GM18499 (cell line): ENCODE measurements around the gene FBXL14.
"Not testable (repeated sequence)": the region's sequence is repeated elsewhere in the genome, so short reads cannot be mapped to it uniquely, and the experiment has no call there.

Experiments
- ATAC-seq: cut with Tn5 transposase; IDR thresholded peaks from one replicate; pipeline ENCODE4 v1.9.1; 2021; ENCODE audit warnings: moderate number of reproducible peaks; ENCODE audit not compliant: insufficient read depth, unreplicated experiment

FBXL14 gene

DNA sequence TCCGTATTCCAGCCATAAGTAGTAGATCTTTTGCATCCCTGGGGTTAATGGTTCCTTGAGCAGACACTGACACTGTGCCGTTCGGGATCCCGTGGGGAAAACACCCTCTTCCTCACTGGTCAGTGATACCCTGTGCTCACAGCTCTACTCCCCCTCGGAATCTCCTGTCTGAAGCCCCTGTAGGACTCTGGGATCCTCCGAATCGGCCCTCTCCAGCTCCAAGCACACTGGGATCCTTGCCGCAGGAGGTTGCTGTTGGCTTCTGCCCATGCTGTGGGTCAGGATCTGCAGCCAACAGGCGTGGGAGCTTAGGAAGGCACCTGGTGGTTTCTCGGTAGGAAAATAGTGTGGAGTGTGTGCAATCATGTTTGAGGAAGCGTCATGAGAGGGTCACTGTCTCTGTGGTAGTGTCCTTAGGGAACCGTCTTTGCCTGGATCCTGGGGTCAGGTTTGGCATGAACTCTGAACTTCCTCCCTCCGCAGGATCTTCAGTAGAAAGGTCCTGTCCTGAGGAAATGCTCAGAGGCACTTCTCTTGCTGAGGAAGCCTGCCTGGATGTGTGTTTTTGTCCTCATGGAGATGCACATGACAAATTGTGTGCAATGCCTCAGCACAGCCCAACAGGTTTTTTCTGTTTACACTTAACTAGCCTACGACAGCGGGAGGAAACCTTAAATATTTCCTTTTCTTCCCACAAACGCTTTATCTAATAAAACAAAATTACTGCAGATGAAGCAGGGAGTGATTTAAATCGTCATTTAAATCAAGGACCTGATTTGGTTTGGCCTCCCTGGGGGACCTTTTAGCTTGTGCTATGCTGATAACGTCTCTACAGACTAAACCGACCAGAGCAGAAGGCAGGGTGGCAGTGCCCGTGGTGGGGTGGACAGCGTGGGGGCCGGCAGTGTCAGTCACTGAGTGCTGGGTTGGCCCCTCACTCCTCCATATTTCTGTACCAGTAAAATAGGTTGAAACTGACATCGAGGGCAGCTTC, 18.7 kb downstream of the FBXL14 start:
- ATAC-seq, result no peak

DNA sequence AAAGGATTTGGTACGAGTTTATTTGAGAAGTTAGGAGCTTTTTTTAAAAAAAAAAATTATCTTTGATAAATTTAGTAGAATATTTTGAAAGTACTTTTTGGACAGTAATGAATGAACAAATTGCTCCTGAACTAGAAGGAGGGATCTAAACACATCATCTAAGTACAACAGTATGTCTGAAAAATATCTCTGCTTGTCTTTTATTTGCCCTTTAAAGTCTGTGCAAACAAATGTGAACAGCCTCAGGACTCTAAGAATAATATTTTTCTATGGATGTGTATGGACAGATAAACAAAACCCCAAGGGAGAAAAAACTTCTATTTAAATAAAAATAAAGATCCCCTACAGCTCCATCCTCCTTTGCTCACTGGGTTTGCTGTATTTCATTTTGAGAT, 19.5 kb downstream of the FBXL14 start:
- ATAC-seq, result no peak

DNA sequence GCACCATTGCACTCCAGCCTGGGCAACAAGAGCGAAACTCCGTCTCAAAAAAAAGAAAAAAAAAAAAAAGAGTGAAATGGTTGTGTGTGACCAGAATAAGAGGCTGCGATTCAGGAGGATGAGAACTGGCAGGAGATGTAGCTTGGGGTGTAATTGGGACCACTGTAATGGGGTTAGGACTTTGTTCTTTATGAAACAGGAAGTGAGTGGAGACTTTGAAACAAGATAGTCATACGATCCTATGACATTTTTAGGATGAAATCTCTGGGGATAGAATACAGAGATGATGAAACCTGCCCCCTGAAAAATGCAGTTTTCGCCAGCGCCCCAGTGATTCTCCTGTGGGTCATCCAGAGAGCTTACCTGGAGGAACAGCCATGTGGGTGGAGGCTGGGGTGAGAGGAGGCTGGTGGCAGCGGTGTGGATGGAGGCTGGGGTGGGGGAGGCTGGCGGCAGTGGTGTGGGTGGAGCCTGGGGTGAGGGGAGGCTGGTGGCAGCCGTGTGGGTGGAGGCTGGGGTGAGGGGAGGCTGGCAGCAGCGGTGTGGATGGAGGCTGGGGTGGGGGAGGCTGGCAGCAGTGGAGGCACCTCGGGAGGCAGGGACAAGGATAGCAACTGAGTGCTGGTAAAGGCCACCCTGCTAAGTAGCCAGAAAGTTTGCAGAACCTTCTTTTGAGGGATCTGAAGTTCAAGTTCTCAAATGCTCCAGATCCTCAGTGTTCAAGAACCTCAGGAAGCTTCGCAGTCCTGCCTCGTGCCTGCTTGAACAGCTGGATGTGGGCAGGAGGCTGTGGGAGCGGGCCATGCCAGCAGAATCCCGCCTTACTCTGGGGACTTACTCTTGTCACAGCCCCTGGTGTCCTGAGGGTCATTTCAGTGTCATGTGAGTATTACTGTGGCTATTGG, 20.2 kb downstream of the FBXL14 start:
- no peak for ATAC-seq

DNA sequence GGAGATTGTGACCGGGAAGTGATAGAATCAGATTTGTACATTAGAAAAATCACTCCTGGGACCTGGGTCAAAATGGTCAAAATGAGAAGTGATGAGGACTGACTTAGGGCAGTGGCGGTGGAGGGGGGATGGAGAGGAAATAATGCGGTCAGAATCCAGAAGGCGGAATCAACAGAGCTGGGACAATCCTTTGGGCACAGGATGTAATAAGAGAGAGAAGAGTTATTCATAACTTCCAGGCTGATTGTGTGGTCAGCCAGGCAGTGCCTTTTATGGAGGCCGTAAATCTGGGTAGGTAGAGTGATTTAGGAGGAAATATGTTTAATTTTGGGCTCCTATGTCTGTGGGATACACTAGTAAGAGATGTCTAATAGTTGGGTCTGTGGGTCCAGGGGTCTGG, 21.6 kb downstream of the FBXL14 start:
- no peak for ATAC-seq

DNA sequence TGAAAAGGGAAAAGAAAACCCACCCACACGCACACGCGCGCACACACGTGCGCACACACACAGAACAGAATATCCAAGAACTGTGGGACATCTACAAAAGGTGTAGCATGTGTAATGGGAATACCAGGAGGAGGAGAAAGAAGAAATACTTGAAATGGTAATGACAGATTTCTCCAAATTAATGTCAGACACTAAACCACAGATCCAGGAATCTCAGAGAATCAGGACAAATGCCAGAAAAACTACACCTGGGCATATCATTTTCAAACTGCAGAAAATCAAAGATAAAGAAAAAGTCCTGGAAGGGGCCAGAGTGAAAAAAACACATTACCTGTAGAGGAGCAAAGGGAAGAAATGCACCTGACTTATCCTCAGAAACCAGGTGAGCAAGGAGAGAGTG, 26.5 kb downstream of the FBXL14 start:
- ATAC-seq, result no peak

DNA sequence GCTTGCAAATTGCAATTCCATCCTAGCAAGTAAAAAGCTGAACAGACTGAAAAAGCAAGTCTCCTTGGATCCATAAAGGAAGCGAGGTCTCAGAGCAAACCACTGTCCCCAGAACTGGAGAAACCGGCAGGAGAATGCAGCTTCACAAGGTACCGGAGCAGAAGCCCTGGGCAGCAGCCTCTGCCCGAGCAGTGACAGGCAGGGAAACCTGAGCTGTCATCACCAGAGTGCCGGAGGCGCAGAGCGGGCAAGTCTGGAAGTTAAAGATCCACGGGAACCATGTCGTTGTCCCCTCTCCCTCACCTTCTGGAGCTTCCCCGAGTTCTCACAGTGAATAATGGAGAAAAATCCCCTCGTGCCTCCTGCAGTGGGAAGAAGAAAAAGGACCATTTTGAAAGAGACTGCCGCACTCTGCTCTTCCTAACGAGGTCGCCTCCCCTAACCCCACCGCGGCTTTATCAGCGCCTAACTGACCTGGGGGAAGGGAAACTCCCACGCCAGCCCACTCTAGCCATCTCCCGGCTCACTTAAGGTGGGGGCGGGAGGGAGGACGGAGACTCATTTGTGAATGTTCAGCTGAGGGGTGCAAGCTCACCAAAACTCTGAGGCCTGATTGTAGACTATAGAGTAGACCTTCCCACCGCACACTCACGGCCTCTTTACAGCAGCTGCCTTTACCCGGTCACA, 27.8 kb downstream of the FBXL14 start:
- no peak for ATAC-seq

DNA sequence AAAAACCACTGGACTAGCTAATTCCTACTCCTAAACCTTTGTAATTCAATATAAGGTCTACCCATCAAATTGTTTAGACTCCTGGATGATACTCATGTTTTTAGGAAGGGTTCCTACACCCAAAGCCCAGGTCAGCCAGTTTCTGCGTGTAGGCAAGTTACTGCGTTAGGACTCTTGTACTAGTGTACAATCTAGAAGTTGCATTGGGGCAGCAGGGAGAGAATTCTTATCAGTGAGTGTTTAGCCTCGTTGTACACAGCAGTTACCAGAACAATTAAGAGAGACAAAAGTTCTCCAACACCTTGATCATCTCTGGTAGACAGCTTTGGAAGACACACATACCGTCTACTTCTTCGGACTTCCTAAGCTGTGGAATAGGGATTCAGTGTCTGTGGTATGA, 29.2 kb downstream of the FBXL14 start:
- ATAC-seq, result no peak

DNA sequence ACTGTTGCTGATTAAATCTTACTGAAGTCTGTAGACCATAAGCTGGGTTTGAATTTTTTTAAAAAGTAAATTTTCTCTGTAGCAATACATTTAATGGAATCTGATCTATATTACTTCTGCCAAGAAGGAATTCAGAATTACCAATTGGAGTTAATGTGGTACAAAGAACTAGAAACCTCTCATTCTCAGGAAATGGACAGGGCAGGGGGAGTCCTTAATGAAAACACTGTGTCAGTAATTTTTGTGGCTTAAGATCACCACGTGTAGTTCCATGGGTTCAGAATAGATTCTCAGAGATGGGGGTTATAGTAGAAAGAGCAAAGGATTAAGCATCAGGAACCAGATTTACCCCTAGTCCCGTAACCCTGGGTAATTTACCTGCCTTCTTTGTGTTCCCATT, 30.3 kb downstream of the FBXL14 start:
- ATAC-seq, result no peak

DNA sequence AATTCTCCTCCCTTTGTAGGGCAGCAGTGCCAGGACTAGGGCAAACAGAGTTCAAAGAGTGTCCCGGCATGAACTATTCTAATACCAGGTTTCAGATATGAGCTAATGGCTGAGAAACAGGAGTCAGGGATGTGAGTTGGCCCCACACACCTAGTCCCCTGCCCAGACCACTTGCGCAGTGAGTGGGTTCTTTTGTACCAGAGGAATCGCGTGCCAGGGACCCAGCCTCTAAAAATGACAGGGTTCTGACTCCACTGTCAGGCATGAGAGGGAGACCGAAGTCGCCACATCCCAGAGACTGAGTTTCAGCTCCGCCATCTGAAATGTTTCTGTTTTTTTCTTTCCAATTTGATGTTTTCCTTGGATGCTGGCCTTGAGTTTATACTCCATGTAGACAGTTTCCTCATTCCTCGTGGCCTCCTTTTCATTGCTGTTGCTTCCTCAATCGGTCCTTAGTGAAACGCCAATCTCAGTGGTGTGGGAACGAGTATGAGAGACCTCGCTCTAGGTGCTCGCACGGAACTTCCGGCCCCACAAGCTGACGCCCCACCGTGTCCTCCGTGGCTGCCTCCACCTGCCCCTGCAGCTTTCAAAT, 31.5 kb downstream of the FBXL14 start:
- no peak for ATAC-seq

DNA sequence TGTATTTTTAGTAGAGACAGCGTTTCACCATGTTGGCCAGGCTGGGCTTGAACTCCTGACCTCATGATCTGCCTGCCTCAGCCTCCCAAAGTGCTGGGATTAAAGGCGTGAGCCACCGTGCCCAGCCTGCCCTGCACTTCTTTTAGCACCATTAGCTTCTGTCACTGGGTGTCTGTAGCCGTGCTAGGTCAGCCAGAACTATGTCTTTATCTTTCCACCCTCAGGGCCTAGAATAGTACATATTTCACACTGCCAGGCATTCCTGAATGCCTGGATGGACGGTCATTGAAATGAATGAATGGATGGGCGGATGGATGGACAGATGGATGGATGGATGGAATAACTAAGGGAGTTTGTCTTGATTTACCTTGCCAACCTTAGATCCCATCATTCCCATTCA, 33.7 kb downstream of the FBXL14 start:
- no peak for ATAC-seq

DNA sequence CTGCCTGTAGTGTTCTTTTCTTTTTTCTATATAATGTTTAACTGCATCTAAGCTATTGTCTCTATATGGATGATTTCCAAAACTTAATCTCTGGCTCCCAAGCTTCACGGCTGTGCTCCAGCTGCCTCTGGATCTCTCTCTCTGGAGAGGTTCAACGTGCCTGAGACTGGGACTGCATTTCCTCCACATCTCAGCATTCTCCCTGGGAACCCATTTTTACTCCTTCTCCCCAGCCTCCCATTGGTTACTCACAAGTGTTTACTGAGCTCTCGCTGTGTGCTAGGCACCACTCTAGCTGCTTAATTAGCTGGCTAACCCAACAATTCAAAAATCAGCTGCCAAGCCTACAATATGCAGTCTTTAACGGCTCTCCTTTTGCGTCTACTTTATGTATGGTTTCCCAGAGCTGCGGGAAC, 34.7 kb downstream of the FBXL14 start:
- no peak for ATAC-seq

DNA sequence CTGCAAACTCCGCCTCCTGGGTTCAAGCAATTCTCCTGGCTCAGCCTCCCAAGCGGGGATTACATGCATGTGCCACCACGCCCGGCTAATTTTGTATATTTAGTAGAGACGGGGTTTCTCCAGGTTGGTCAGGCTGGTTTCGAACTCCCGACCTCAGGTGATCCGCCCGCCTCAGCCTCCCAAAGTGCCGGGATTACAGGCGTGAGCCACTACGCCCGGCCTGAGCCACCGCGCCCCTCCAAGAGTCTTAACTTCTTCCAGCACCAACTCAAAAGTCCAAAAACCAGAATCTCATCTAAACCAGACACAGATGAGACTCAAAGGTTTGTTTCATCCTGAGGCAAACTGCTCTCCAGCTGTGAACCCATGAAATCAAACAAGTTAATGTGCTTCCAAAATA, 36.3 kb downstream of the FBXL14 start:
- not testable (repeated sequence) for ATAC-seq

DNA sequence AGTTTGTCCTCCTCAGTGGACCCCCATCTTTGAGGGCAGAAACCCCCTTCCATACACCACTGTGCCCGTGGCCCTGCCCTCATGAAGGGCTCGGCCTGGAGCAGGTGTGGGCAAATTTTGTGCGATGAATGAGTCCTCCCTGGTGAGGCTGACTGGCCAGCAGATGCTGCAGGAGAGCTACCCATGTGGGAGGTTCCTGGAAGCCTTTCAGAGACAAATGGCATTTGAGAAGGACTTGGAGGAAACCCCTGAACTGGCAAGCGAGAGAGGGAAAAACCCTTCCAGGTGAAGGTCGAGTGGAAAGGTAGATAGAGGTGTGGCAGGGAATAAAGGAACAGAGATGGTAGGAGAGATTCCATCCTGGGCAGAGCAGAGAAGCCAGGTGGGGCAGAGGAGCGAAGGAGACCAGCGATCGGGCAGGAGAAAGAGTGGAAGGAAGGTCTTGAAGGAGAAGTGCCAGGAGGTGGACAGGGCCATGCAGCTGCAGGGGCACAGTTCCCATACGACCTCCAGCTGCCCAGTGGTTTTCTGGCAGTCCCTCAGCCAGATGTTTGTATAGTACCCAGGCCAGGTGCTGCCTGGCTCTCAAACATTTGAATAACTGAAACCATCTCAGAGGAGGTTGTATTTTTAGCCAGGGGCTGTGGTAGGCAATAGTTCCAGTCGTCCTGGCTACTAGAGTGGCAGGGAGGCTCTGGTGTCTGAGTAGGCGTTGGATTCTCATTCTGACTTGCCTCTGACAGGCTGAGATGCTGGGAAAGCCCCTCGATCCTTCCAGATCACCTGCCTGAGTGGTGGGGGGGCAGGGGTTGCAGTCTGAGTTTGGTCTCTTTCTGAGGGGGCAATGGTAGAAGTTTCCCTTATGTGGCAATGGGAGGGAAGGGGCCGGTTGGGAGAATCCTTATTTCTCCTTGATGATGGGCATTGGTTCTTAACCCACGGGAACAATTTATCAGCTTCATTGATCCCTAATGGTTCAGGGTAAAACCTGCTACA, 40.1 kb downstream of the FBXL14 start:
- peak; percentile 97 for ATAC-seq

DNA sequence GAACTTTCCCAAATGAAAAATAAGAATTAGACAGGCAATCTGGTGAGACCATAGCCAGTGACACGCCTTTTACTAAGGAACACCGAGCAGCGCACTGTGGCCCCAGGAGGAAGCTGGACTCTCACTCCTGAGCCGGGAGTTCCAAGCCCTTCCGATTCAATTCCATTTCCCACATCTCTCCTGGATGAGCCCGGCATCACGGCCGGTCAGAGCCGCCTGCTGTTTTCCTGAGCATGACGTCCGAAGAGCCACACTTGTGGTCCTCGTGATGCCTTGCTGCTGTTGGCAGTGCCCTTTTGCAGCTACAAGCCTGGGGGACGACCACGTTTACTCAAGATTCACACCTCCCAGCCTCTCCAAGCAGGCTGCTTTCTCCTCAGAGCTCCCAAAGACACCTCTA, 40.8 kb downstream of the FBXL14 start:
- ATAC-seq, result no peak

DNA sequence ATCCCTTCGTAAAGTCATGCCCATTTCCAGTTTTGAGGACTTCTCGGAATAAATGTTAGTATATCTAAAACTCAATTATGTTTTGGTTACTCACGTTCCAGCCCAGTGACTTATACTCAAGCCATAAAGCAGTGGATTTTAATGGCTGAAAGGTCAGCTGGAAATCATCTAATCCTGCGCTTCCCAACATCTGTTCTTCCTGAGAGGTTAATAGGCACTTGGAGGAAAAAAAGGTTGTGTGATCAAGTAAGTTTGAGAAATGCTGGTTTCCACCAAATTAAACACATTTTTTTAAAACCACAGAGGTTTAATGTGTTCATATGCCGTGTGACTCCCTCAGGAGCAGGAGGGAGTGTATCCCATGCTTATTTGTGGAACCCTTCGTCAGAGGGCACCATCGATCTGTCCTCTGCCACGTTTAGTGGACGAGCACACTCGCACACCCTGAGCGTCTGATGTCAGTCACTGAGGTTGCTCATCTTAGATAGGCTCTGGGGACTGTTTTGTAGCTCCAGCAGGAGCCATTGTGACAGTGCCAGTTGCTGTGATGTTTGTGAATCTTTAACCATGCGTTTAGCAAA, 41.4 kb downstream of the FBXL14 start:
- no peak for ATAC-seq

DNA sequence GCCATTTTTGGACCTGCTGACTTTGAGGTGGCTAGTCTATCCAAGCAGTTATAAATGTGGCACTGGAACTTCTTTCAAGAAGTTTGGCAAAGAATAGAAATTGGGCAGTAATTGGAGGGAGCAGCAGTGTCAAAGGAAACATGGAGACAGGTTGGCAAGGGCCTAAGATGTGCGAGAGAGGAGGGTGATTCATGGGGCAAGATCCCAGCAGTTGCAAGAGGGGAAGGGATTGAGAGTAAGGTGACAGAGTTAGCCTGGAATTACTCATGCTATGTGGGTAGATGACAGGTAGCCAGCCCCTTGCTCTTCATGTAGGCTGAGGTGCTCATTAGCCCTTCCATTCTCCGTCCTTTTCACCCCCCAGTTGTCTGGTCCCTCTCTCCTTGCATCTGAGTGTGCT, 42.2 kb downstream of the FBXL14 start:
- ATAC-seq, result no peak

DNA sequence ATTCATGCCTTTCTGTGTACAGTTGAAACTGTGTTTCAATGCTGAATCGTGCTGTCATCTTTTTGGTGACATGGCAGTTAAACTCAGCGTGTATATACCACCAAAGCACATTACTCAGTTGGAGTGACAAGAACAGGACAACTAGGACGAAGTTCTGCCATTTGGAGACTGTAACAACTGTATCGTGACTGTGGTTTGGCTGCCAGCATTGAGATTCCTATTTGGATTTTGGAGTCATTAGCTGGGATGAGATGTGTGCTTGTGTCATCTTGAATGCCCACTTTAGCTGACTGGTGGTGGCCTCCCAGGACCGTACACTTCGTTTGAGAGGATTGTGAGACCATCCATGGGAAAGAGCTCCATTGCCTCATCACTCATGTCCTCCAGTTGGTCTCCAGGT, 42.9 kb downstream of the FBXL14 start:
- ATAC-seq, result no peak

DNA sequence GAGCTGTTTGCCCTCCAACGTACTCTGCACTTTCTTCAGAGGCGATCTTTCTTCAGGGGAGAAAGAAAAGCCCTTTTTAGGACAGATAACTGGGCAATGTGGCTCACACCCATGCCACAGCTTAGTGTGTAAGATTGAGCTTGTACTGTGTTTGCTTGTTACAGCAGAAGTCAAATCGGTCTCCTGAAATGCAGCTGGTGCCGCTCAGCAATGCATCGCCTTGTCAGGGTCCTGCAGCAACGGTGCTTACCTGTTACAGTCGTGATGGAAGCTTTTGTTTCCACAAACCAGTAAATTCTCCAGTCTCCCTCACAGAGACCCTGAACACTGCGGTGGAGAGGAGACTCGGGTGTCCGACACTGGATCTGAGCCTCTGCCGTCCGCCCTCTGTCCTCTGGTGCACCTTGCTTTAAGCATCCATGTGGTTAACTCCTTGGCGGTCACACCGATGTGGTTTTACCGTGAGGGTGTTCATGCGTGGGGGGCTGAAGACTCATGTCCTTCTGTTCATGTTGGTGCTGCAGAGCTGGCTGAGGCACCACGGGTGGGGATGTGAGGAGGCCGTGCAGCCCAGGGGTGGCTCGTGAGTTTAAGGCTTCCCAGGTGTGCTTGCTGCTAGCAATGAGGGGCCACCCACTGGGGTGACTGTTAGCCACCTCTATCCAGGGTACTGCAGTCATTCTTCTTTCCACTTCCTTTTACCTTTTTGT, 47.3 kb downstream of the FBXL14 start:
- ATAC-seq, result no peak
